Activated T-cell treated with anti-CD3 and anti-CD28 coated beads for 1 hour (primary cell): ENCODE measurements around the gene CDY1B.
"Not testable (repeated sequence)": the region's sequence is repeated elsewhere in the genome, so short reads cannot be mapped to it uniquely, and the experiment has no call there.

Experiments used
- DNase-seq: peaks from one replicate; pipeline ENCODE4 v3.0.0-alpha.2; 2020; ENCODE audit warnings: low read depth

The CDY1B gene, protein sequence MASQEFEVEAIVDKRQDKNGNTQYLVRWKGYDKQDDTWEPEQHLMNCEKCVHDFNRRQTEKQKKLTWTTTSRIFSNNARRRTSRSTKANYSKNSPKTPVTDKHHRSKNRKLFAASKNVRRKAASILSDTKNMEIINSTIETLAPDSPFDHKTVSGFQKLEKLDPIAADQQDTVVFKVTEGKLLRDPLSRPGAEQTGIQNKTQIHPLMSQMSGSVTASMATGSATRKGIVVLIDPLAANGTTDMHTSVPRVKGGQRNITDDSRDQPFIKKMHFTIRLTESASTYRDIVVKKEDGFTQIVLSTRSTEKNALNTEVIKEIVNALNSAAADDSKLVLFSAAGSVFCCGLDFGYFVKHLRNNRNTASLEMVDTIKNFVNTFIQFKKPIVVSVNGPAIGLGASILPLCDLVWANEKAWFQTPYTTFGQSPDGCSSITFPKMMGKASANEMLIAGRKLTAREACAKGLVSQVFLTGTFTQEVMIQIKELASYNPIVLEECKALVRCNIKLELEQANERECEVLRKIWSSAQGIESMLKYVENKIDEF

GRCh38 chrY:24047919-24048318 lies at the start of gene CDY1B:
Gene CDY1B (minus strand): TSS chrY:24048019. CDS start chrY:24047688, 331 bp downstream.
- not testable (repeated sequence) for DNase-seq

GRCh38 chrY:24049525-24049924 lies 1.7 kb upstream of the CDY1B start:
- not testable (repeated sequence) for DNase-seq

DNA sequence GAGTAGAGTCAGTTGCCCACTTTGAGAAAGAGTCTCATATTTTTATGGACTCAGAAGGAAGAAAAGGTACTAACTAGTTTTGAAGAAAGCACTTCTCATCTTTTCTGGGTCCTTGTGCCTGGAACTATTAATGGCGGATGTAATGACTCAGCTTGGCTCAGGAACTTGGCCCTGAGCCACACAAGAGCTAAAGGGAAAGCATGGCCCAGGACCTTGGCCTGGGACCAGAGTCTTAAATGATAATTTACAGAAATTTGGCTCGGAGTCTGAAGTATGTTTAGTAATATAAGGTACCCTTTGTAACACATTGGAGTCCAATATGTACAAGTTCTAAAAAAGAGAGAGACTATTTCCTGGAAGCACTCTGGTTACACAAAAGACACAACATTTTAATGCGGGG lies 4.6 kb downstream of the CDY1B start:
- DNase-seq: not testable (repeated sequence)

DNA sequence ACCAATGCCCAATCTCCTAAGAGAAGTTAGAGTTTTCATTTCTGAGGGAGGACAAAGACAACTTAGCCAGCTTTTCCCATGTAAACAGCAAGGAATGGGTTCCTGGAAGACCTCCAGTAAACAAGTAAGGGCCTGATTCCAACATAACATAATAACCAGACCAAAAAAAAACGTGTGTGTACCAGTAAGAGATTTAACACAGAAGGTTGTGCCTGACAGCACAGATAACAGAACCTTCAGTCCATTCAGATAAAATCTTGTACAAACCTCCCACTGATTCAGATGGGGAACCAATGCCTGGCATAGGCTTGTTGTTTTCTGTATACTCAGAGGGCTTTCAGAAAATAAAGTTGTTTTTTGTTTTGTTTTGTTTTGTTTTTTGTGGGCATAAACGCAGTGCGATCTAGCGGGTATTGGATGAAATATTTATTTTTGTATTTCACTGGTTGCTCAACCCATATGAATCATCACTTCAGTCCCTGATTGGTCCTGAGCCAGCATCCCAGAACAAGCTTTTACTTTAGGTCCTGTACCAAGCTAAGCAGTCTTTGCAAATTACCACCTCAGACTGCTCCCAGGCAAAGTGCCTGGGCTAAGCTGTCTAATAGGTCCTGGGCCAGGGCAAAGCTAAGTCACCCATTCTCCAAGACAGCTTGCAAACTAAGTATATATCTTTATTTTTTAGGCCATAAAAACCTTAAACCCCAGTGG lies 8.7 kb downstream of the CDY1B start:
- not testable (repeated sequence) for DNase-seq

GRCh38 chrY:24026212-24027103 lies 21.4 kb downstream of the CDY1B start:
- not testable (repeated sequence) for DNase-seq
